ENCODE measurements around the gene CNIH4.
A peak's percentile ranks its signal among the peaks of the same experiment; 100 is the strongest.
"Not testable (repeated sequence)": the region's sequence is repeated elsewhere in the genome, so short reads cannot be mapped to it uniquely, and the experiment has no call there.

Gene CNIH4

GRCh38 chr1:224349716-224350115 is 7.0 kb upstream of the CNIH4 start:
- DNase-seq (ENCODE audit: low read depth), result not testable (repeated sequence)

GRCh38 chr1:224352436-224353085 is 4.1 kb upstream of the CNIH4 start:
- DNase-seq (ENCODE audit: low read depth), result not testable (repeated sequence)

- no peak for DNase-seq (ENCODE audit: low read depth)
Observed at GRCh38 chr1:224353975-224354925, 2.4 kb upstream of the CNIH4 start.

- DNase-seq (ENCODE audit: low read depth), result no peak
Observed at GRCh38 chr1:224357626-224358124, 996 bp downstream of the CNIH4 start.

- no peak for DNase-seq (ENCODE audit: low read depth)
Observed at GRCh38 chr1:224358237-224358636, 1.6 kb downstream of the CNIH4 start.

- DNase-seq (ENCODE audit: low read depth), result no peak
Observed at GRCh38 chr1:224359207-224359606, 2.5 kb downstream of the CNIH4 start.

- DNase-seq (ENCODE audit: low read depth), result no peak
Observed at GRCh38 chr1:224368409-224368808, 11.7 kb downstream of the CNIH4 start.

- no peak for DNase-seq (ENCODE audit: low read depth)
Observed at GRCh38 chr1:224373008-224373590, 16.4 kb downstream of the CNIH4 start.

GRCh38 chr1:224375059-224375458 is 18.4 kb downstream of the CNIH4 start:
- no peak for DNase-seq (ENCODE audit: low read depth)

- DNase-seq (ENCODE audit: low read depth), result peak; percentile 12
Observed at GRCh38 chr1:224377676-224378006, 21.0 kb downstream of the CNIH4 start.

GRCh38 chr1:224378855-224379631 is 22.4 kb downstream of the CNIH4 start:
- DNase-seq (ENCODE audit: low read depth), result no peak

GRCh38 chr1:224380003-224380402 is 23.3 kb downstream of the CNIH4 start:
- DNase-seq (ENCODE audit: low read depth), result no peak

GRCh38 chr1:224381880-224382548 is 25.3 kb downstream of the CNIH4 start:
- no peak for DNase-seq (ENCODE audit: low read depth)

- DNase-seq (ENCODE audit: low read depth), result no peak
Observed at GRCh38 chr1:224383218-224383617, 26.5 kb downstream of the CNIH4 start.

GRCh38 chr1:224387302-224387912 is 30.7 kb downstream of the CNIH4 start:
- no peak for DNase-seq (ENCODE audit: low read depth)

GRCh38 chr1:224387943-224388342 is 31.3 kb downstream of the CNIH4 start:
- DNase-seq (ENCODE audit: low read depth), result no peak

- DNase-seq (ENCODE audit: low read depth), result no peak
Observed at GRCh38 chr1:224390517-224390916, 33.8 kb downstream of the CNIH4 start.

- DNase-seq (ENCODE audit: low read depth), result no peak
Observed at GRCh38 chr1:224392411-224393249, 36.0 kb downstream of the CNIH4 start.

GRCh38 chr1:224393294-224393693 is 36.6 kb downstream of the CNIH4 start:
- DNase-seq (ENCODE audit: low read depth), result no peak

GRCh38 chr1:224399887-224400286 is 43.2 kb downstream of the CNIH4 start:
- DNase-seq (ENCODE audit: low read depth), result no peak
